Posterior vena cava (tissue), 2 donors: ENCODE measurements around the gene TMEM52. TPM values are rescaled to one million over a fixed set of nuclear protein-coding genes. Genes with fewer than 3 reads are reported as not detected.

Source experiments
- DNase-seq: peaks from one replicate; pipeline ENCODE4 v3.0.0-alpha.2; 2020; ENCODE audit warnings: low spot score
- intact Hi-C, 2 donors: fragments of 100-400 bp; cut with DNase I; formaldehyde crosslinking; loops; one replicate each; pipeline versions ENCODE4 v1.14.1 to v1.14.2; 2022 to 2023
- total RNA-seq, 2 donors: library from RNA; stranded (reverse); fragmentation: NEBNext Ultra II Directional; extraction: Animal tissue kit (Norgen Biotek cat#: 25700); gene quantifications; one replicate each; pipeline ENCODE4 v1.2.1, GENCODE V29; 2021
- donor health status: DM: yes; HTN: yes; CAD: no.
- donor health status: DM: yes; HTN: yes; CAD: no.

Gene TMEM52
- total RNA-seq, 2 donors from 2014 or later = not detected

DNA sequence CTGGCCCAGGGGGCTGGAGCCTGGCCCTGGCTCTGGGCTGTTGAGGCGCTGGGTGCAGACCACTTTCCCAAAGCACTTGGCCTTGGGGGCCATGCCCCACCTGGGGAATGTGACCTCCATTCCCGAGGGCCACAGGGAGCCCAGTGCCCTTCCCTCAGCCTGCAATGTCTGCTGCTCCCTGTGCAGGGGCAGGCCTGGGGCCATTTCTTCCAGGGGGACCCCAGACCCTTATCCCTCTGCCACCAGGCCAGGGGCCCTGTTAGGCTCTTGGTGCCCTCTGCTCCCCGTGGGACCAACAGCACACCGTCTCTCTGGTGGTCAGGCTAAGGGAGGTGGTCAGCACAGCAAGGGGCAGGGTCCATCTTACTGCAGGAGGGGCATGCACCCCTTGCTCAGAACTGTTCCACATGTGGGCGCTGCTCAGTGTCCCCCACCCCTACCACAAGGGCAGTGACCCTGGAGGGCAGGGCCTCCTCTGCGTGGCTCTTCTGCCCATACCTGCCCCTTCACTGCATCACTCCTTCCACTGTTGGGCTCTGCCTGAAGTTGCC is 1.1 kb upstream of the TMEM52 start:
- peak; percentile 67 for DNase-seq
- intact Hi-C loops = no loop called here

DNA sequence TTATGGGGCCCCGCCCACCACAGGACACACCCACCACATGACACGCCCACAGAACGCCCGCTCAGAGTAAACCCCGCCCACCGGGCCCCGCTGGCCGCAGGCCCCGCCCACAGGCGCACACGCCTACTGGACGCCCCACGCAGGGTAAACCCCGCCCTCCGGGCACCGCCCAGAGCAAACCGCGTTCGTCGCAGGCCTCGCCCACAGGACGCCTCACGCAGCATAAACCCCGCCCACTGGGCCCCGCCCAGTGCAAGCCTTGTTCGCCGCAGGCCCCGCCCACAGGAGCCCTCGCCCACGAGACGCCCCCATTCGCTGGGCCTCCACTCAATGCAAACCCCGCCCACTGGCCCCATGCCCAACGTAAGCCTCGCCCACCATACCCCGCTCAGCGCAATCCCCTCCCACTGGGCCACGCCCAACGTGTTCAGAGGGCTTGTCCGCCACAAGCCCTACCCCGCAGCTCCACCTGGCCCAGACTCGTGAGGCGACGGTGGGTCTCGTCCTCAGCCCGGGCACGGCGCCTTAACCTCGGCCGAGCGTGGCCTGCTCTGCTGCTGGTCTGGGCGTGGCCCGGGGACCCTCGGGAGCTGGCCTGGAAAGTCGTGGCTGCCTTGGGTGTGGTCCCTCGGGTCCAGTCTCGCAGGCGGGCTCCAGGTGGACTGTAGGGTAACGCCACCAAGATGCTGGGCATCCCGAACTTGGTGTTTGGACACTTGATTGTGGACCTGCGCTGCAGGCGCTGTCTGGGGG is 401 bp upstream of the TMEM52 start:
- intact Hi-C loops = no loop called here
- DNase-seq = peak; percentile 100

- intact Hi-C loops = no loop called here
- peak; percentile 76 for DNase-seq
Observed at GRCh38 chr1:1917995-1918900, 831 bp downstream of the TMEM52 start.

DNA sequence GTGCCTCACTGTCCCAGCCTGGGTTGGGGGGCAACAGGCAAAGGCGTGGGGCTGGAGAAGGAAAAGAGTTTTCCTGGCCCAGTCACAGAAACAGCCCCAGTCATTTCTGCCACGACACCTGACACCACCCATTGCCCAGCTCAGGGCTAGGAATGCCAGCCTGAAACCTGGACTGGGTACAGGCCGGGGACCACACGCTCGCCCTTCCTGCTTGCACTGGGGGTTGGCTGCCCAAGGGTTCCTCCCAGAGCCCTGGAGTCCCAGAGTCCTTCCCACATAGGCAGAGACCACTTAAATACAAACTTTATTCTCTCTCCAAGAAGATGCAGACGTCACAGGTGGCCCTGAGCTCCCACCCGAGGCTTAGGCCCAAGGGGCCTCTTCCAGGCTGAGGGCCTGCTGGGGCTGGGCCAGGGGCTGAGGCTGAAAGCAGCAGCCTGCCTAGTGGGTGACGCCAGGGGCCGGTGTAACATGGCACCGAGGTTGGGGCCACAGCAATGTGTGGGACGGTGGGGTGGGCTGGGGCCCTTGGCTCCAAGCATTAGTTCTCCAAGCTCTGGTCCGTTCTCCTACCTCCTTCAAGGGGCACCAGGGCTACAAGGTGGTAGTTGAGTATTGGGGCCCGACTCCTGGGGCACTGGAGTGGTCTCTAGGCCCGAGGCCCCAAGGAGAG is 1.6 kb downstream of the TMEM52 start:
- intact Hi-C loops = no loop called here
- peak; percentile 78 for DNase-seq

GRCh38 chr1:1916851-1917251 is 2.2 kb downstream of the TMEM52 start:
- peak; percentile 70 for DNase-seq
- intact Hi-C loops = no loop called here

DNA sequence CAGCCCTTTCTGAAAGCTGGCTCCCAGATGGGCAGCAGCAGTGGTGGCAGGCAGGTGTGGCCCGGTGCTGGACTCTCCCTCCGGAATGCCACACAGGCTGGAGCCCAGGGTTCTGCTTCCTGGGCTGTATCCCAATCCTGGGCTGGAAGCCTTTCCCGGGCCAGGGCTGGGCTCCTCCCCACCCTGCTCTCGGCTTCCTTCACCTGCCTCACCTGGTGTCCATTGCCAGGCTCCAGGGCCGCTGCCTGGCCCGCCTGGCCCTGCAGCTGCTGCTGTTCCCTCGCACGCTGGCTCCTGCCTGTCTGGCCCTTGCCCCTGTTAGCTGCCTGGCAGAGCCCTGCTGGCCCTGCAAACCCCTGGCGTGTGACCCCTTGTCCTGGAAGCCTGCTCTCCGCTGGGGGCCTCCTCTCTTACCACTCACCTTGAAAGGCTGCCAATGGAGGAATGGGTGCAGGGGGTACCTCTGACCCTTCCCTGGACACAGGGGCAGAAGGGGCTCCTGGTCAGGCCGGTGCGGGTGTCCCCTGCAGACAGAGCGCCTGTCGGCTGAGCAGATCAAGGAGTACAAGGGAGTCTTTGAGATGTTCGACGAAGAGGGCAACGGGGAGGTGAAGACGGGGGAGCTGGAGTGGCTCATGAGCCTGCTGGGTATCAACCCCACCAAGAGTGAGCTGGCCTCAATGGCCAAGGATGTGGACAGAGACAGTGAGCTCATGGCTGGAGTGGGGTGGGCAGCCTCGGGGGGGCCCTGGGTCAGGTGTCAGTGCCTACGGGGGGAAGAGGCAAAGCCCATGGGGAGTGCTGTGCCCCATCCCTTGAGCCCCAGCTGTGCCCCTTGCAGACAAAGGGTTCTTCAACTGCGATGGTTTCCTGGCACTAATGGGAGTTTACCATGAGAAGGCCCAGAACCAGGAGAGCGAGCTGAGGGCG is 2.9 kb downstream of the TMEM52 start:
- intact Hi-C loops = no loop called here
- DNase-seq = no peak

GRCh38 chr1:1914971-1915692 is 3.9 kb downstream of the TMEM52 start, which contains the start of gene CALML6:
TSS of gene CALML6 (plus strand) at chr1:1915260. CDS start at chr1:1915281, 21 bp downstream.
- DNase-seq = peak; percentile 74
- intact Hi-C loops = no loop called here

- intact Hi-C loops = no loop called here
- DNase-seq = no peak
Observed at GRCh38 chr1:1914101-1914970, 4.7 kb downstream of the TMEM52 start.

DNA sequence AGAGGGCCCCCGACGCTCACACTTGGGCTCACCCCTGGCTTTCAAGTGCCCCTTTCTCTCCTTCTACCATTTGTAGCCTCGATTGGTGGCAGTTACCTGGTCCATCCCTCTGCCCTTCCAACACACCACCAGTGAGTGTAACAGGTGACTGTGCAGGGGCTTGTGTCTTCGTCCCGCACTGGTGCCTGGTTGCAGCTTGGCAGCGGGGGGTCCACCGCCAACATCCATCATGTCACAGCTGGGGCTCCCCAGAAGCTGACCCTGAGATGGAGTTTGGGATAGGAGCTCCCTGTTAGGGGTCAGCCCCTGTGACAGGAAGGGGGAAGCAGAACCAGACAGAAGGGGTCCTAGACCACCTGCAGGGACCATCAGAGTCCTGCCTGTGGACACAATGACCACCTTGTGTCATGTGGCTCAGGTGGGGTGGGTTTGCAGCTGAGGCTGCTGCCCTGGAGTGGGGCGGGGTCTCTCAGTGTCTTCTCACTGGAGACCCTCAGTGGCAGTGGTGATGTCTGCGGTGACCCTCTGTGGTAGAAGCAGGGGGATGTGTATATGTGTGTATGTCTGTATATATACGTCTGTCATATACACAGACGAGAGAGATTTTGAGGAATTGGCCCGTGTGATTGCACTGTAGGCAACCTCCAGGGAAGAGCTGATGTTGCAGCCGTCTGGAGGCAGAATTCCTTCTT is 7.6 kb downstream of the TMEM52 start:
- DNase-seq = no peak

GRCh38 chr1:1910651-1911331 is 8.3 kb downstream of the TMEM52 start:
- intact Hi-C loops = no loop called here
- peak; percentile 79 for DNase-seq

More for the DNA sequence above, 7.6 kb downstream of the TMEM52 start:
- intact Hi-C loops = no loop called here

DNA sequence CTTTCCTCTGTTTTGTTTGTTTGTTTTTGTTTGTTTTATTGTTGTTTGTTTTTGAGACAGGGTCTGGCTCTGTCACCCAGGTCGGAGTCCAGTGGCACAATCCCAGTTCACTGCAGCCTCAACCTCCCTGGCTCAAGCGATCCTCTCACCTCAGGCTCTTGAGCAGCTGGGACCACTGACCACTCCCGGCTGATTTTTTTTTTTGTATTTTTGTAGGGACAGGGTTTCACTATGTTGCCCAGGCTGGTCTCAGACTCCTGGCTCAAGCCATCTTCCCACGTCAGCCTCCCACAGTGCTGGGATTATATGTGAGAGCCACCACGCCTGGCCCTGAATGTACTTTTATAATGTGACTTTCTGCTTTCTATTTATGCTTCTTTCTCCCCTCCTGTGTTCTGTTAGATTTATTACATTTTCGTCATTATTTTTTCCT is 9.0 kb downstream of the TMEM52 start:
- DNase-seq = no peak
- intact Hi-C loops = no loop called here

DNA sequence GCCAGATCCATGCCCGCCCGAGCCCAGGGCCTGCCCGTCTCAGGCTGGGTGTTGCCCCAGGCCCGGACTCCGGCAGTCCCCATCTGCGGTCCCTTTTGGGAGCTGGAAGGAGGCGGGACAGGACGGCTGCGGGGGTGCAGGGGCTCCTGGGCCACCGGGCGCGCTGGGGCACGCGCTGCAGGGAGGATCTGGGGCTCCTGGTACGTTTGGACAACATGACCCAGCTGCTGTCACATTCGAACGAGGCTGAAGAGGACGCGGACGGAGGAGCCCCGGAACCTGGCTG is 10.6 kb downstream of the TMEM52 start:
- intact Hi-C loops = no loop called here
- DNase-seq = peak; percentile 86

DNA sequence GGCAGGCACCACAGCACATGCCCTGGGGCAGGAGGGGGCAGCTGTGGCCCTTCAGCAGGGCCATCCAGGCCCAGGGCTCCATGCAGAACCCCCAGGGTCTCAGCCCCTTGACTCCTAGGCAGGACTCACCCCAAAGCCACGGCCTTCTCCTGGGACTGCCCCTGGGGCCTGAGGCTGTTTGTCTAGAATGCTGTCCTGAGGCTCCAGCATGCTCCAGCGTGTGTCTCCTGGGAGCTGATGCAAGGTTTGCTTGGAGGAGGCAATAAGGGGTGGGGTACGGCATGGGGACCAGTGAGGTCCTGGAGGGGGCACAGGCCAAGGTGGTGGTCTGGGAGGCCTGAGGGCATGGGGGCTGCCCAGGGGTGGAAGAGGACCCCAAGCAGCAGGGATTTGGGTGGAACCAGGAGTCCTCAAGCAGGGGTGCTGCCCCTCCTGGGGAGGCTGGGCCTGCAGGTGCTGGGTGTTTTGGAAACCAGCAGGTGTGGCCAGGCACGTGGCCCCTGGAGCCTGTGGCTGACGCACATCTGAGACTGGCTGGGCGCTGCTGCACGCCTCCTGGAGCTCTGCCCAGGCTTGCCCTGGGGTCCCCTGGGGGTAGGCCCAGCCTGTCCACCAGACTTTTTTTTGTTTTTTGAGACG is 11.9 kb downstream of the TMEM52 start:
- intact Hi-C loops = loop anchor here in 1 of 2 donors (2.0 kb wide), 1 partner anchor 52 kb away; no protein-coding TSS in a partner anchor
- DNase-seq = peak; percentile 79

- peak; percentile 95 for DNase-seq
- intact Hi-C loops = loop anchor here in 1 of 2 donors (2.0 kb wide), 1 partner anchor 52 kb away; no protein-coding TSS in a partner anchor
Observed at GRCh38 chr1:1906185-1907097, 12.6 kb downstream of the TMEM52 start.
